ENCODE data around the gene TRAF1.

GRCh38 chr9:120909904-120910303 is 16.7 kb downstream of the TRAF1 start:
- TF ChIP-seq ZZZ3 (IDR thresholded peaks at IDR 0.05; ENCODE audit: control insufficient read depth, insufficient read length, low read depth) (no peak), ATF3 (IDR thresholded peaks at IDR 0.05; ENCODE audit: borderline replicate concordance, extremely low read depth, low read depth, low read length) (no peak), DPF2 (IDR thresholded peaks at IDR 0.05) (no peak), REST (IDR thresholded peaks at IDR 0.05; ENCODE audit: low read depth, low read length) (no peak), ZNF24 (IDR thresholded peaks at IDR 0.05) (no peak), PBX3 (IDR thresholded peaks at IDR 0.05; ENCODE audit: insufficient replicate concordance, low read depth, low read length) (no peak), CEBPB (IDR thresholded peaks at IDR 0.05; ENCODE audit: borderline replicate concordance in 1 of 2, low read depth in 2 of 2, low read length in 2 of 2) (no peak), MTA3 (IDR thresholded peaks at IDR 0.05; ENCODE audit: borderline replicate concordance, low read length) (no peak), CTCF (IDR thresholded peaks at IDR 0.05 in 2 of 3, conservative IDR thresholded peaks at IDR 0.05 in 1 of 3; ENCODE audit: control insufficient read depth in 2 of 3, extremely low read depth in 1 of 3, insufficient read depth in 1 of 3, low read depth in 3 of 3, low read length in 3 of 3) (no peak)
